GM18517 (cell line): ENCODE data around the gene OGFOD2.

Experiments
- ATAC-seq: cut with Tn5 transposase; IDR thresholded peaks from one replicate; pipeline ENCODE4 v1.9.1; 2021; ENCODE audit warnings: mild to moderate bottlenecking, moderate library complexity; ENCODE audit not compliant: unreplicated experiment

The OGFOD2 gene

GRCh38 chr12:122951406-122951805, 23.6 kb upstream of the OGFOD2 start:
- no peak for ATAC-seq

GRCh38 chr12:122951979-122952892, 22.8 kb upstream of the OGFOD2 start:
- ATAC-seq: no peak

GRCh38 chr12:122955156-122955555, 19.9 kb upstream of the OGFOD2 start:
- ATAC-seq: no peak

- ATAC-seq: no peak
These were observed 19.0 kb upstream of the OGFOD2 start for GRCh38 chr12:122956035-122956434.

GRCh38 chr12:122958198-122958888, 16.7 kb upstream of the OGFOD2 start:
- no peak for ATAC-seq

- no peak for ATAC-seq
These were observed 15.4 kb upstream of the OGFOD2 start for GRCh38 chr12:122959566-122960192.

- ATAC-seq: no peak
These were observed 14.9 kb upstream of the OGFOD2 start for GRCh38 chr12:122960193-122960569.

GRCh38 chr12:122961531-122962329, 13.3 kb upstream of the OGFOD2 start:
- no peak for ATAC-seq

GRCh38 chr12:122963941-122964265, 11.1 kb upstream of the OGFOD2 start:
- ATAC-seq: no peak

- no peak for ATAC-seq
These were observed 10.4 kb upstream of the OGFOD2 start for GRCh38 chr12:122964439-122965257.

GRCh38 chr12:122965321-122965751, 9.7 kb upstream of the OGFOD2 start:
- no peak for ATAC-seq

GRCh38 chr12:122965851-122966742, 8.9 kb upstream of the OGFOD2 start, which contains the start of gene ABCB9:
TSS of gene ABCB9 (minus strand) at chr12:122966463. CDS start at chr12:122960235, 6,228 bp downstream.
- ATAC-seq: no peak

GRCh38 chr12:122966743-122967550, 8.1 kb upstream of the OGFOD2 start:
- ATAC-seq: no peak

- ATAC-seq: no peak
These were observed 6.9 kb upstream of the OGFOD2 start for GRCh38 chr12:122968104-122968503.

- ATAC-seq: no peak
These were observed 5.4 kb upstream of the OGFOD2 start for GRCh38 chr12:122969676-122970075.

GRCh38 chr12:122974274-122974891, 661 bp upstream of the OGFOD2 start:
- peak; percentile 78 for ATAC-seq

- no peak for ATAC-seq
These were observed 975 bp downstream of the OGFOD2 start for GRCh38 chr12:122975790-122976647.
